ENCODE measurements around the gene NACA2. TPM values are rescaled to one million over a fixed set of nuclear protein-coding genes. Genes with fewer than 3 reads are reported as not detected.

The NACA2 gene
- total RNA-seq, 1 experiment from 2014 or later = not detected

DNA sequence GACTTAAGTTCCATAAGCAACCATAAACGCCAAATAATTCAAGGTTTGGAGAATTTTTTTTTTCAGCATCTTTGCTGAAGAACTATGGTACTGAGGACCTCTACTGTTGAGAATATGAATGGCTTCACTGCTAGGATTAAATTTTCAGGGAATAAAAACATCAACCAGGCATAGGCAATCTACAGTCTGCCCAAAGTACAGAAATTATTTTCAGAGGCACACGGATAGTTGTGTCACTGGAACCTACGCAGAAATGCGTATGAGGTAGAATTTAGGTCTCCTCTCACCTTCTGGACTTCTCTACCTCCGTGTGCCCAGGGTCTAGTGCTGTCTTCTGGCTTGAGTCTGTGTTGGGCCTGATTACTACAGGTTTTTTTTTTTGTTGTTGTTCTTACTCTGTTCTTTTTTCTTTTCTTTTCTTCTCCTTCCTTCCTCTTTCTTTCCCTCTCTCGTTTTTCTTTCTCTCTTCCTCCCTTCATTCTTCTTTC, 39.7 kb downstream of the NACA2 start (continued):
- TF ChIP-seq, protein P1, sequence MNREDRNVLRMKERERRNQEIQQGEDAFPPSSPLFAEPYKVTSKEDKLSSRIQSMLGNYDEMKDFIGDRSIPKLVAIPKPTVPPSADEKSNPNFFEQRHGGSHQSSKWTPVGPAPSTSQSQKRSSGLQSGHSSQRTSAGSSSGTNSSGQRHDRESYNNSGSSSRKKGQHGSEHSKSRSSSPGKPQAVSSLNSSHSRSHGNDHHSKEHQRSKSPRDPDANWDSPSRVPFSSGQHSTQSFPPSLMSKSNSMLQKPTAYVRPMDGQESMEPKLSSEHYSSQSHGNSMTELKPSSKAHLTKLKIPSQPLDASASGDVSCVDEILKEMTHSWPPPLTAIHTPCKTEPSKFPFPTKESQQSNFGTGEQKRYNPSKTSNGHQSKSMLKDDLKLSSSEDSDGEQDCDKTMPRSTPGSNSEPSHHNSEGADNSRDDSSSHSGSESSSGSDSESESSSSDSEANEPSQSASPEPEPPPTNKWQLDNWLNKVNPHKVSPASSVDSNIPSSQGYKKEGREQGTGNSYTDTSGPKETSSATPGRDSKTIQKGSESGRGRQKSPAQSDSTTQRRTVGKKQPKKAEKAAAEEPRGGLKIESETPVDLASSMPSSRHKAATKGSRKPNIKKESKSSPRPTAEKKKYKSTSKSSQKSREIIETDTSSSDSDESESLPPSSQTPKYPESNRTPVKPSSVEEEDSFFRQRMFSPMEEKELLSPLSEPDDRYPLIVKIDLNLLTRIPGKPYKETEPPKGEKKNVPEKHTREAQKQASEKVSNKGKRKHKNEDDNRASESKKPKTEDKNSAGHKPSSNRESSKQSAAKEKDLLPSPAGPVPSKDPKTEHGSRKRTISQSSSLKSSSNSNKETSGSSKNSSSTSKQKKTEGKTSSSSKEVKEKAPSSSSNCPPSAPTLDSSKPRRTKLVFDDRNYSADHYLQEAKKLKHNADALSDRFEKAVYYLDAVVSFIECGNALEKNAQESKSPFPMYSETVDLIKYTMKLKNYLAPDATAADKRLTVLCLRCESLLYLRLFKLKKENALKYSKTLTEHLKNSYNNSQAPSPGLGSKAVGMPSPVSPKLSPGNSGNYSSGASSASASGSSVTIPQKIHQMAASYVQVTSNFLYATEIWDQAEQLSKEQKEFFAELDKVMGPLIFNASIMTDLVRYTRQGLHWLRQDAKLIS (CRISPR knock-in tag; IDR thresholded peaks at IDR 0.05; ENCODE audit: borderline replicate concordance) = no peak
- TF ChIP-seq SOX15 (CRISPR knock-in tag; IDR thresholded peaks at IDR 0.05) (no peak), RELA (CRISPR knock-in tag; IDR thresholded peaks at IDR 0.05; ENCODE audit: borderline replicate concordance) (no peak), GABPB1 (CRISPR knock-in tag; IDR thresholded peaks at IDR 0.05) (no peak), SMAD4 (CRISPR knock-in tag; IDR thresholded peaks at IDR 0.05) (no peak), TEAD1 (CRISPR knock-in tag; IDR thresholded peaks at IDR 0.05) (no peak), NR2C2 (CRISPR knock-in tag; IDR thresholded peaks at IDR 0.05) (no peak), NFE2L1 (CRISPR knock-in tag; IDR thresholded peaks at IDR 0.05) (no peak)
- TF ChIP-seq, protein P2, sequence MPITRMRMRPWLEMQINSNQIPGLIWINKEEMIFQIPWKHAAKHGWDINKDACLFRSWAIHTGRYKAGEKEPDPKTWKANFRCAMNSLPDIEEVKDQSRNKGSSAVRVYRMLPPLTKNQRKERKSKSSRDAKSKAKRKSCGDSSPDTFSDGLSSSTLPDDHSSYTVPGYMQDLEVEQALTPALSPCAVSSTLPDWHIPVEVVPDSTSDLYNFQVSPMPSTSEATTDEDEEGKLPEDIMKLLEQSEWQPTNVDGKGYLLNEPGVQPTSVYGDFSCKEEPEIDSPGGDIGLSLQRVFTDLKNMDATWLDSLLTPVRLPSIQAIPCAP (CRISPR knock-in tag; IDR thresholded peaks at IDR 0.05) = no peak
- TF ChIP-seq, protein P3, sequence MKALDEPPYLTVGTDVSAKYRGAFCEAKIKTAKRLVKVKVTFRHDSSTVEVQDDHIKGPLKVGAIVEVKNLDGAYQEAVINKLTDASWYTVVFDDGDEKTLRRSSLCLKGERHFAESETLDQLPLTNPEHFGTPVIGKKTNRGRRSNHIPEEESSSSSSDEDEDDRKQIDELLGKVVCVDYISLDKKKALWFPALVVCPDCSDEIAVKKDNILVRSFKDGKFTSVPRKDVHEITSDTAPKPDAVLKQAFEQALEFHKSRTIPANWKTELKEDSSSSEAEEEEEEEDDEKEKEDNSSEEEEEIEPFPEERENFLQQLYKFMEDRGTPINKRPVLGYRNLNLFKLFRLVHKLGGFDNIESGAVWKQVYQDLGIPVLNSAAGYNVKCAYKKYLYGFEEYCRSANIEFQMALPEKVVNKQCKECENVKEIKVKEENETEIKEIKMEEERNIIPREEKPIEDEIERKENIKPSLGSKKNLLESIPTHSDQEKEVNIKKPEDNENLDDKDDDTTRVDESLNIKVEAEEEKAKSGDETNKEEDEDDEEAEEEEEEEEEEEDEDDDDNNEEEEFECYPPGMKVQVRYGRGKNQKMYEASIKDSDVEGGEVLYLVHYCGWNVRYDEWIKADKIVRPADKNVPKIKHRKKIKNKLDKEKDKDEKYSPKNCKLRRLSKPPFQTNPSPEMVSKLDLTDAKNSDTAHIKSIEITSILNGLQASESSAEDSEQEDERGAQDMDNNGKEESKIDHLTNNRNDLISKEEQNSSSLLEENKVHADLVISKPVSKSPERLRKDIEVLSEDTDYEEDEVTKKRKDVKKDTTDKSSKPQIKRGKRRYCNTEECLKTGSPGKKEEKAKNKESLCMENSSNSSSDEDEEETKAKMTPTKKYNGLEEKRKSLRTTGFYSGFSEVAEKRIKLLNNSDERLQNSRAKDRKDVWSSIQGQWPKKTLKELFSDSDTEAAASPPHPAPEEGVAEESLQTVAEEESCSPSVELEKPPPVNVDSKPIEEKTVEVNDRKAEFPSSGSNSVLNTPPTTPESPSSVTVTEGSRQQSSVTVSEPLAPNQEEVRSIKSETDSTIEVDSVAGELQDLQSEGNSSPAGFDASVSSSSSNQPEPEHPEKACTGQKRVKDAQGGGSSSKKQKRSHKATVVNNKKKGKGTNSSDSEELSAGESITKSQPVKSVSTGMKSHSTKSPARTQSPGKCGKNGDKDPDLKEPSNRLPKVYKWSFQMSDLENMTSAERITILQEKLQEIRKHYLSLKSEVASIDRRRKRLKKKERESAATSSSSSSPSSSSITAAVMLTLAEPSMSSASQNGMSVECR (CRISPR knock-in tag; IDR thresholded peaks at IDR 0.05; ENCODE audit: borderline replicate concordance) = no peak
- TF ChIP-seq, protein P4, sequence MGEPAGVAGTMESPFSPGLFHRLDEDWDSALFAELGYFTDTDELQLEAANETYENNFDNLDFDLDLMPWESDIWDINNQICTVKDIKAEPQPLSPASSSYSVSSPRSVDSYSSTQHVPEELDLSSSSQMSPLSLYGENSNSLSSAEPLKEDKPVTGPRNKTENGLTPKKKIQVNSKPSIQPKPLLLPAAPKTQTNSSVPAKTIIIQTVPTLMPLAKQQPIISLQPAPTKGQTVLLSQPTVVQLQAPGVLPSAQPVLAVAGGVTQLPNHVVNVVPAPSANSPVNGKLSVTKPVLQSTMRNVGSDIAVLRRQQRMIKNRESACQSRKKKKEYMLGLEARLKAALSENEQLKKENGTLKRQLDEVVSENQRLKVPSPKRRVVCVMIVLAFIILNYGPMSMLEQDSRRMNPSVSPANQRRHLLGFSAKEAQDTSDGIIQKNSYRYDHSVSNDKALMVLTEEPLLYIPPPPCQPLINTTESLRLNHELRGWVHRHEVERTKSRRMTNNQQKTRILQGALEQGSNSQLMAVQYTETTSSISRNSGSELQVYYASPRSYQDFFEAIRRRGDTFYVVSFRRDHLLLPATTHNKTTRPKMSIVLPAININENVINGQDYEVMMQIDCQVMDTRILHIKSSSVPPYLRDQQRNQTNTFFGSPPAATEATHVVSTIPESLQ (CRISPR knock-in tag; IDR thresholded peaks at IDR 0.05) = no peak

DNA sequence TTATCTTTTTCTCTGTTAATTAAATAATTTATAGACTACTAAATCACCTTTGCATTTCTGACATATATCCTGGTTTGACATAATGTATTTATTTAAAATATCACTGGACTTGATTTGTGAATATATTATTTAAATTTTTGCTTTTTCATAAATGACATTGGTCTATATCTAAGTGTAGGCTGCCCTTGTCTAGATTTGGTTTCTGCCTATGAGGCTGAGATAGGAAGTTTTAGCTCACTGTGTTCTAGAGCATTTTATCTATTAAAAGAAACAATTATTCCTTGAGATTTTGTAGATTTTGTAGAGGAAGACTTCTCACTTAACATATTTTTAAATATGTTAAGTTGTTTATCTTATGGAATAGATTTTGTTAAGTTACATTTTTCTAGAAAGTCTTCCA, 43.9 kb downstream of the NACA2 start:
- no peak for ATAC-seq
- Mint-ChIP-seq H3K27me3 (ENCODE audit: low read depth) (no peaks in the 10 kb centered on the region), H3K4me1 (no peaks in the 10 kb centered on the region), H3K9me3 (peaks cover 9% of the 10 kb centered on the region; the same call in 1 of the 2 replicates), H3K36me3 (no peaks in the 10 kb centered on the region), H3K4me3 (no peak overlapping the region), H3K27ac (no peak overlapping the region)
- ChIA-PET CTCF (no interaction called here), POLR2A (no interaction called here)
- no peak for DNase-seq (ENCODE audit: low spot score)
- TF ChIP-seq IRF2 (CRISPR knock-in tag; IDR thresholded peaks at IDR 0.05; ENCODE audit: borderline replicate concordance, low read depth) (no peak), TP53 (CRISPR knock-in tag; IDR thresholded peaks at IDR 0.05) (no peak), SOX15 (CRISPR knock-in tag; IDR thresholded peaks at IDR 0.05) (no peak), RORB (CRISPR knock-in tag; IDR thresholded peaks at IDR 0.05) (no peak), CBFB (CRISPR knock-in tag; IDR thresholded peaks at IDR 0.05; ENCODE audit: low read depth) (no peak), NFYB (CRISPR knock-in tag; conservative IDR thresholded peaks at IDR 0.05; ENCODE audit: low read depth) (no peak), JAZF1 (CRISPR knock-in tag; IDR thresholded peaks at IDR 0.05) (no peak), GRHL2 (CRISPR knock-in tag; IDR thresholded peaks at IDR 0.05; ENCODE audit: insufficient replicate concordance, severe bottlenecking) (no peak)
- TF ChIP-seq, protein P5, sequence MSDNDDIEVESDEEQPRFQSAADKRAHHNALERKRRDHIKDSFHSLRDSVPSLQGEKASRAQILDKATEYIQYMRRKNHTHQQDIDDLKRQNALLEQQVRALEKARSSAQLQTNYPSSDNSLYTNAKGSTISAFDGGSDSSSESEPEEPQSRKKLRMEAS (CRISPR knock-in tag; IDR thresholded peaks at IDR 0.05) = no peak
- TF ChIP-seq, protein P6, sequence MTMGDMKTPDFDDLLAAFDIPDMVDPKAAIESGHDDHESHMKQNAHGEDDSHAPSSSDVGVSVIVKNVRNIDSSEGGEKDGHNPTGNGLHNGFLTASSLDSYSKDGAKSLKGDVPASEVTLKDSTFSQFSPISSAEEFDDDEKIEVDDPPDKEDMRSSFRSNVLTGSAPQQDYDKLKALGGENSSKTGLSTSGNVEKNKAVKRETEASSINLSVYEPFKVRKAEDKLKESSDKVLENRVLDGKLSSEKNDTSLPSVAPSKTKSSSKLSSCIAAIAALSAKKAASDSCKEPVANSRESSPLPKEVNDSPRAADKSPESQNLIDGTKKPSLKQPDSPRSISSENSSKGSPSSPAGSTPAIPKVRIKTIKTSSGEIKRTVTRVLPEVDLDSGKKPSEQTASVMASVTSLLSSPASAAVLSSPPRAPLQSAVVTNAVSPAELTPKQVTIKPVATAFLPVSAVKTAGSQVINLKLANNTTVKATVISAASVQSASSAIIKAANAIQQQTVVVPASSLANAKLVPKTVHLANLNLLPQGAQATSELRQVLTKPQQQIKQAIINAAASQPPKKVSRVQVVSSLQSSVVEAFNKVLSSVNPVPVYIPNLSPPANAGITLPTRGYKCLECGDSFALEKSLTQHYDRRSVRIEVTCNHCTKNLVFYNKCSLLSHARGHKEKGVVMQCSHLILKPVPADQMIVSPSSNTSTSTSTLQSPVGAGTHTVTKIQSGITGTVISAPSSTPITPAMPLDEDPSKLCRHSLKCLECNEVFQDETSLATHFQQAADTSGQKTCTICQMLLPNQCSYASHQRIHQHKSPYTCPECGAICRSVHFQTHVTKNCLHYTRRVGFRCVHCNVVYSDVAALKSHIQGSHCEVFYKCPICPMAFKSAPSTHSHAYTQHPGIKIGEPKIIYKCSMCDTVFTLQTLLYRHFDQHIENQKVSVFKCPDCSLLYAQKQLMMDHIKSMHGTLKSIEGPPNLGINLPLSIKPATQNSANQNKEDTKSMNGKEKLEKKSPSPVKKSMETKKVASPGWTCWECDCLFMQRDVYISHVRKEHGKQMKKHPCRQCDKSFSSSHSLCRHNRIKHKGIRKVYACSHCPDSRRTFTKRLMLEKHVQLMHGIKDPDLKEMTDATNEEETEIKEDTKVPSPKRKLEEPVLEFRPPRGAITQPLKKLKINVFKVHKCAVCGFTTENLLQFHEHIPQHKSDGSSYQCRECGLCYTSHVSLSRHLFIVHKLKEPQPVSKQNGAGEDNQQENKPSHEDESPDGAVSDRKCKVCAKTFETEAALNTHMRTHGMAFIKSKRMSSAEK (CRISPR knock-in tag; IDR thresholded peaks at IDR 0.05; ENCODE audit: borderline replicate concordance) = no peak
- TF ChIP-seq, protein P7, sequence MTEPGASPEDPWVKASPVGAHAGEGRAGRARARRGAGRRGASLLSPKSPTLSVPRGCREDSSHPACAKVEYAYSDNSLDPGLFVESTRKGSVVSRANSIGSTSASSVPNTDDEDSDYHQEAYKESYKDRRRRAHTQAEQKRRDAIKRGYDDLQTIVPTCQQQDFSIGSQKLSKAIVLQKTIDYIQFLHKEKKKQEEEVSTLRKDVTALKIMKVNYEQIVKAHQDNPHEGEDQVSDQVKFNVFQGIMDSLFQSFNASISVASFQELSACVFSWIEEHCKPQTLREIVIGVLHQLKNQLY (CRISPR knock-in tag; IDR thresholded peaks at IDR 0.05) = no peak

Data from WTC11 (cell line).